Aorta (tissue), 5 donors: ENCODE measurements around the gene PSORS1C2. TPM values are rescaled to one million over a fixed set of nuclear protein-coding genes. Genes with fewer than 3 reads are reported as not detected.
"Not testable (repeated sequence)": the region's sequence is repeated elsewhere in the genome, so short reads cannot be mapped to it uniquely, and the experiment has no call there.

Experiments used
- ATAC-seq: fragments of 200-7000 bp; cut with Tn5 transposase; one replicate; pipeline ENCODE4 v1.9.1; 2022; ENCODE audit warnings: moderate library complexity; ENCODE audit not compliant: low FRiP score
- DNase-seq, 2 donors: peaks; one replicate each; pipeline ENCODE4 v3.0.0-alpha.2; 2020
- H3K27ac ChIP-seq, 2 donors: one replicate each; pipeline ENCODE4 v1.5.1; 2013; ENCODE audit warnings: low read length in 2 of 2, mild to moderate bottlenecking in 2 of 2, moderate library complexity in 2 of 2, control low read depth in 1 of 2, inconsistent platforms in 1 of 2, low read depth in 1 of 2
- H3K27me3 ChIP-seq, 2 donors: one replicate each; pipeline ENCODE4 v1.6.1; 2013; ENCODE audit warnings: control low read depth in 1 of 2, low read length in 1 of 2, mild to moderate bottlenecking in 1 of 2, moderate library complexity in 1 of 2; ENCODE audit not compliant: insufficient read depth in 2 of 2, control insufficient read depth in 1 of 2
- H3K36me3 ChIP-seq, 2 donors: one replicate each; pipeline ENCODE4 v1.6.1; 2013; ENCODE audit warnings: control low read depth in 1 of 2, low read length in 1 of 2, mild to moderate bottlenecking in 1 of 2; ENCODE audit not compliant: insufficient read depth in 2 of 2, control insufficient read depth in 1 of 2
- H3K4me1 ChIP-seq, 2 donors: one replicate each; pipeline ENCODE4 v1.6.1; 2013; ENCODE audit warnings: low read length in 2 of 2, control low read depth in 1 of 2, mild to moderate bottlenecking in 1 of 2, moderate library complexity in 1 of 2; ENCODE audit not compliant: insufficient read depth in 2 of 2, control insufficient read depth in 1 of 2
- H3K4me3 ChIP-seq, 2 donors: one replicate each; pipeline ENCODE4 v1.5.1; 2013; ENCODE audit warnings: low read length in 2 of 2, control low read depth in 1 of 2, mild to moderate bottlenecking in 1 of 2
- H3K9me3 ChIP-seq: one replicate; pipeline ENCODE4 v1.6.1; 2013; ENCODE audit warnings: mild to moderate bottlenecking, low read length; ENCODE audit not compliant: control insufficient read depth
- WGBS, 2 donors: extraction: QIAGEN DNeasy Blood & Tissue Kit; methylation state at CpG; one replicate each; pipeline ENCODE4 v1.1.7; 2013; 5-methylcytosine and 5-hydroxymethylcytosine counted together
- intact Hi-C, 2 donors: fragments of 100-400 bp; cut with DNase I; formaldehyde crosslinking; loops; one replicate each; pipeline versions ENCODE4 v1.14.2 to v1.15.0; 2022
- long read RNA-seq, 2 donors: library from polyadenylated mRNA; unstranded; transcript quantifications; one replicate each; pipeline ENCODE4 v2.0.0, GENCODE V29; 2020 to 2021
- polyA plus RNA-seq, 2 donors: library from polyadenylated mRNA; stranded (reverse); fragments of 200-250 nt; gene quantifications; one replicate each; pipeline ENCODE4 v1.2.3, GENCODE V29; 2013
- total RNA-seq, 2 donors: library from RNA; stranded (reverse); fragmentation: NEBNext Ultra II Directional; extraction: Animal tissue kit (Norgen Biotek cat#: 25700); gene quantifications; one replicate each; pipeline ENCODE4 v1.2.1, GENCODE V29; 2021
- donor health status: healthy with polysubstance abuse.
- donor health status: Bipolar disorder and iron deficiency.
- donor health status: DM: no; HTN: no; CAD: no.
- donor health status: DM: no; HTN: no; CAD: no.
- donor health status: DM: yes; HTN: yes; CAD: no.

The PSORS1C2 gene
- not detected for total RNA-seq
- not detected for polyA plus RNA-seq
- long read RNA-seq, donor 1 = 0 reads
- long read RNA-seq, donor 2 = 0 reads

DNA sequence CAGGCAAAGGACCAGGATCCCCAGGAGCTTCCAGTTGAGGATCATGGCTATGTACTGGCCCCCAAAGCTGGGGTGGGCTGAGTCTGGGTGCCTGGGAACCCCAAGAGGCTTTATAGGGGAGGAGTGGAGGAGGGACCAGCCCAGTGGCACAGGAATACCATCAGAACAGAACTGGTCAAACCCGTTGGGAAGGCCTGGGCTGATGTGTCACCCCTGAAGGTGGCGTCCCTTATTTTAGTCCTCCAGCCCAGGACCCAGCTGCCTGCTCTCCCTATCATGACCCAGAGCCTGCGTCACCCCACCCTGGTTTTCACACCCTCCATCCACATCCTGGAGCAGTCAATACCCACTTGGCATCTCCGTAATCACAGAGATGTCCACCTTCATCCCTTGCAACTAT, at the start of gene PSORS1C2:
PSORS1C2 (minus strand) TSS at position 85 of the 400 bp plus-strand sequence; CDS start at position 45, 40 bp downstream.
- Histone ChIP-seq H3K27ac (no peak within 1 kb of the TSS), H3K36me3 (no peaks in the 10 kb centered on the region), H3K27me3 (no peaks in the 10 kb centered on the region), H3K4me3 (no peak within 1 kb of the TSS), H3K9me3 (no peaks in the 10 kb centered on the region), H3K4me1 (no peaks in the 10 kb centered on the region)
- intact Hi-C loops = loop anchor here in 1 of 2 donors (2.0 kb wide), 1 partner anchor 52 kb away; no protein-coding TSS in a partner anchor
- no peak for ATAC-seq
- 93 to 94% methylated on average over 4 of the region's 4 CpGs for WGBS, 2 donors
- DNase-seq = no peak

DNA sequence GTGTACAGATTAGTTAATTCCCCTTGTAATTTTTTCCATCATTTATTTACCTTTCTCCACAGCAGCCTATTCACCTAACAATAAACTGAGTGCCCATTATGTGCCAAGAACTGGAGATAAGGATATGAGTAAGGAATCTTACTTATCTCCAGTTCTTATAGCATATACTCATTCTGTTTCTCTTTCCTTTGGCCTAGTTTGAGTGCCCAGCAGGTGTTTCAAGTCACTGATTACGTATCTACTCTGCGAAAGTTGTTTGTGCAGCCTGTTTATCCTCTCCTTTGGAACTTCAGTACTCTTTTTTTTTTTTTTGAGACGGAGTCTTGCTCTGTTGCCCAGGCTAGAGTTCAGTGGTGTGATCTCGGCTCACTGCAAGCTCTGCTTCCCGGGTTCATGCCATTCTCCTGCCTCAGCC, 48.9 kb upstream of the PSORS1C2 start:
- DNase-seq = no peak
- Histone ChIP-seq H3K27me3 (no peaks in the 10 kb centered on the region), H3K36me3 (no peaks in the 10 kb centered on the region), H3K9me3 (no peaks in the 10 kb centered on the region), H3K4me3 (no peak overlapping the region), H3K4me1 (no peaks in the 10 kb centered on the region), H3K27ac (no peak overlapping the region)
- ATAC-seq = no peak
- WGBS, 2 donors = 87% methylated on average over 5 of the region's 5 CpGs
- intact Hi-C loops = no loop called here

DNA sequence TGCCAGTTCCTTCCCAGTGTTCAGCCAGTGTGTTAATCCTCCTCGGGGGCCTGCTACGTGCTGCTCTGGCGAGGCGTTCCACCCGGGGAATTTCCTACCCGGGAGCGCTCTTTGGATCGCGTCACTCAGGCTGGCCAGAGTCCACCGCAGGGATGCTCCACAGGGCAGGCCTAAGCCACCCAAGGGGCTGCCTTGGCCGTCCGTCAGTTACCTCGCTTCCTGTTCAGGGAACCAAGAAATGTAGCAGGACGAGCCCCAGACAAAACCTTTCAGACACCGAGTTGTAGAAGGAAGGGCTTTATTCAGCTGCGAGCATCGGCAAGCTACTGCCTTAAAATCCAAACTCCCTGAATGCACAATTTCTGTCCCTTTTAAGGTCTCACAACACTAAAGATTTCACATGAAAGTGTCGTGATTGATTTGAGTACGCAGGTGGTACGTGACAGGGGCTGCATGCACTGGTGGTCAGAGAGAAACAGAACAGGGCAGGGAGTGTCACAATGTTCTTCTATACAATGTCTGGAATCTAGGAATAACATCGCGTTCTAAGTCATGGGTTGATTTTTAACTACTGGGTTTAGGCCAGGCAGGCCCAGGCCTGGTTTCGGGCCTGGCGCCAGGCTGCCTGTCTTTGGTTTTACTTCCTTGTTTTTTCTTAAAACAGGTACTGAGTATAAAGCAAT, 47.3 kb upstream of the PSORS1C2 start:
- no peak for ATAC-seq
- Histone ChIP-seq H3K4me3 (no peak overlapping the region), H3K9me3 (no peaks in the 10 kb centered on the region), H3K27ac (no peak overlapping the region), H3K27me3 (no peaks in the 10 kb centered on the region), H3K36me3 (no peaks in the 10 kb centered on the region), H3K4me1 (no peaks in the 10 kb centered on the region)
- WGBS, 2 donors = 68 to 77% methylated on average over 24 of the region's 24 CpGs
- DNase-seq = peak; percentile 77 to 80
- intact Hi-C loops = no loop called here

DNA sequence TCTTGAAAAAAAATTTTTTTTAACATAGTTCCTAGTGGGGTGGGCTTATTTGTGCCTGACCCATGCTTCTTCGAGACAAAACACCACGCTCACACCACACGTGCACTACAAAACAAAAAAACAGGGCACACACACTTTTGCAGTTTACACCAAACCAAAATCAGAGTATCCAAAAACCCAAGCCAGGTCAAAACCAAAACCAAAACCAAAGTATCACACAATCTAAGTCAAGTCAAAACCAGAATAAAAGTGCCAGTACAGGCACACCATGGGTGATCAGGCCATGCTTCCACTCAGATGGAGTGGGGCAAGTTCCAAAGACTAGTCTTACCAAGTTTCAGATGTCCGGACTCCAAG, 46.8 kb upstream of the PSORS1C2 start:
- DNase-seq, H3K9me3 ChIP-seq, H3K4me3 ChIP-seq, H3K36me3 ChIP-seq, H3K4me1 ChIP-seq, intact Hi-C loops, H3K27ac ChIP-seq, H3K27me3 ChIP-seq, ATAC-seq: not testable (repeated sequence)
- WGBS, 2 donors = 78 to 87% methylated on average over 4 of the region's 4 CpGs

DNA sequence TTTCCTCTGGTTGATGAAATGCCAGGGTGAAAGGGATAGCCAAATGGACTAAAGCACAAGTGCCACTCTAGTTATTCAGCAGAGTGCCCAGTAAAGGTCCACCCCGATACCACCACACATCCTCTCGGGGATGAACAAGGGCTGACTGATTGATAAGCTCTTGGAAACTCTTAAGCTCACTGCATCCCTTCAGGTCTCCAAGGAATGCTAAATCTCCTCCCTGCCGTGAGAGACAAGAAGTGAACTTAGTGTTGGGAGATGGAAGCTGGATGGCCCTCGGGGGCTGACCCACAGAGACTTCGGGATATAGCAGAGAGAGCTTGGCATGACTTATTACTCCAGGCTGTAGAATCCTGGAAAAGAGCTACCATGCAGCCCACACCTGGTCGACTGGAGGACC, 45.0 kb upstream of the PSORS1C2 start:
- intact Hi-C loops, H3K27me3 ChIP-seq, ATAC-seq, H3K4me3 ChIP-seq, H3K9me3 ChIP-seq, H3K27ac ChIP-seq, H3K4me1 ChIP-seq, H3K36me3 ChIP-seq: not testable (repeated sequence)
- peak in 1 of 2 donors; percentile 19 for DNase-seq
- 82 to 84% methylated on average over 6 of the region's 6 CpGs for WGBS, 2 donors

DNA sequence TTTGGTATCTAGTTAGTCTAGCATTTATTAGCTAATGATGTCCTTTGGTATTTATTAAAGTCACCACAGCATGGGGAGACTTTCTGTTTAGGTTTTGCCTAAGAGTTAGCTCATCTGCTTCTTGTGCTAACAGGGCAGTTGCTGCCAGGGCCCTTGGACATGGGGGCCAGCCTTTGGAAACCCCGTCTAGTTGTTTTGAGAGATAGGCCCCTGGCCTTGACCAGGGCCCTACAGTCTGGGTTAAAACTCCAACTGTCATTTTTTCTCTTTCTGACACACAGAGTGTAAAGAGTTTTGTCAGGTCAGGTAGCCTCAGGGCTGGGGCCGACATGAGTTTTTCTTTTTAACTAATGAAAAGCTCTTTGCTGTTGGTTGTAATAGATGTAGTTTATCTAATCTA, 44.4 kb upstream of the PSORS1C2 start:
- H3K4me3 ChIP-seq, H3K27ac ChIP-seq, ATAC-seq, intact Hi-C loops, H3K27me3 ChIP-seq, H3K9me3 ChIP-seq, H3K36me3 ChIP-seq, H3K4me1 ChIP-seq: not testable (repeated sequence)
- WGBS, 2 donors = 90 to 93% methylated on average over 2 of the region's 2 CpGs
- peak in 1 of 2 donors; percentile 2 for DNase-seq

DNA sequence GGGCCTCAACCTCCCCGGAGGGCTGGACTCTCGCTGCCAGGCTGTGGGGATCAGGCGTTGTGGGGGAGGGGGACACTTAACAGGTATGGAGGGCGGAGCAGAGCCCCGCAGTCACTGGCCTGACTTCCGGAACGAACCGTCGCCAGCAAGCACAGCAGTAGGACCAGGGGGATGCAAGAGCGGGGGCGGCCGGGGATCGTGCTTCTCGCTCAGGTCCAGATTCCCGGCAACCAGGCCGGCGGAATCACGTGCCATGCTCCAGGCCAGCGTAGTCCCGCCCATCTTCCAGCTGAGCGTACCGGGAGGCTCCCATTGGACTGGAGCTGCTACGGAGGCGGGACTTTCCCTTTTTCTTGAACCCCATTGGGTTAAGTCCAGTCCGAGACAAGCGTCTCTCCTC, 41.6 kb upstream of the PSORS1C2 start:
- H3K4me1 ChIP-seq = no peaks in the 10 kb centered on the region
- no peaks in the 10 kb centered on the region for H3K27me3 ChIP-seq
- no peaks in the 10 kb centered on the region for H3K36me3 ChIP-seq
- intact Hi-C loops = no loop called here
- H3K9me3 ChIP-seq = no peaks in the 10 kb centered on the region
- WGBS, 2 donors = 65 to 66% methylated on average over 26 of the region's 26 CpGs
- peak; percentile 76 for ATAC-seq
- peak; percentile 74 to 86 for DNase-seq
- no peak overlapping the region for H3K4me3 ChIP-seq
- no peak overlapping the region for H3K27ac ChIP-seq

DNA sequence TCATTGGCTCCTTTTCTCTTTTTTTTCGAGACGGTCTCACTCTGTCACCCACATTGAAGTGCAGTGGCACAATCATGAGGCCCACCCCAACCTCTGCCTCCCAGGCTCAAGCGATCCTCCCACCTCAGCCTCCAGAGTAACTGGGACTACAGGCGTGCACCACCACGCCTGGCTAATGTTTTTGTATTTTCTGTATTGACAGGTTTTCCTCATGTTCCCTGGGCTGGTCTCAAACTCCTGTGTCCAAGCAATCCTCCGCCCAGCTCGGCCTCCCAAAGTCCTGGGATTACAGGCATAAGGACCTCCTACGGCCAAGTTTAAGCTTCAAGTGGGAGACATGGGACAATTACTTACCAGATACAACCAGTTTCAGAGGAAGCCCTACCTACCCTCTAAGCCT, 41.0 kb upstream of the PSORS1C2 start:
- Histone ChIP-seq H3K27ac (no peak overlapping the region), H3K4me1 (no peaks in the 10 kb centered on the region), H3K27me3 (no peaks in the 10 kb centered on the region), H3K9me3 (no peaks in the 10 kb centered on the region), H3K36me3 (no peaks in the 10 kb centered on the region), H3K4me3 (no peak overlapping the region)
- intact Hi-C loops = no loop called here
- 96 to 97% methylated on average over 8 of the region's 8 CpGs for WGBS, 2 donors
- ATAC-seq = no peak
- peak in 1 of 2 donors; percentile 61 for DNase-seq

DNA sequence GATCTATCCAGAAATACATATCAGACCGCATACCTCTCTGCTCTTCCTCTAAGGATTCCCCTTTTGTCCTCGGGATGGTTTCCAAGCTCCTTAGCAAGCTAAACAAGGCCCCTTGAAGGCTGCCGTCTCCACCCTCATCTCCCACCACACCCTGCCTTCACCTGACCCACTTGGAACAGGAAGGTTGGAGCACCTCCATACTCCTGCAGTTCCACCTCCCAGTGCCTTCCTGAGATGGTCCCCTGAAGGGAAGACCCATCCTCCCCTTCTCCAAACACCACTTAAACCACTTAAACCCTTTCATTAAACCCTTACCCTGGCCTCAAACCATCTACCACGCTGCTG, 40.1 kb upstream of the PSORS1C2 start:
- Histone ChIP-seq H3K4me1 (no peaks in the 10 kb centered on the region), H3K27ac (no peak overlapping the region), H3K9me3 (no peaks in the 10 kb centered on the region), H3K4me3 (no peak overlapping the region), H3K27me3 (no peaks in the 10 kb centered on the region), H3K36me3 (no peaks in the 10 kb centered on the region)
- WGBS, 2 donors = 71 to 81% methylated on average over 4 of the region's 4 CpGs
- intact Hi-C loops = no loop called here
- DNase-seq (peak in 1 of 2 donors; percentile 34), ATAC-seq (no peak)
